CD14-positive monocyte (primary cell): Measurements from ENCODE around the gene PLEKHN1. TPM values are rescaled to one million over a fixed set of nuclear protein-coding genes. Genes with fewer than 3 reads are reported as not detected.

Source experiments
- DNase-seq, 3 donors: peaks; one replicate each; pipeline ENCODE4 v3.0.0-alpha.2; 2011 to 2022
- H2AFZ ChIP-seq: 2 replicates; pipeline ENCODE4 v1.6.0; 2012; ENCODE audit warnings: mild to moderate bottlenecking, low read depth, low read length, inconsistent platforms; ENCODE audit not compliant: insufficient read depth, poor library complexity, severe bottlenecking
- H3K27ac ChIP-seq, 2 donors: 1 replicate in 1 of 2; 2 replicates in 1 of 2; pipeline ENCODE4 v1.5.1; 2012 to 2013; ENCODE audit warnings: low read length in 2 of 2, control low read depth in 1 of 2, inconsistent platforms in 1 of 2, low read depth in 1 of 2, mild to moderate bottlenecking in 1 of 2
- H3K27me3 ChIP-seq, 2 donors: one replicate each; pipeline versions ENCODE4 v1.6.0 to v1.6.1; 2011 to 2013; ENCODE audit warnings: low read length in 2 of 2; ENCODE audit not compliant: control insufficient read depth in 2 of 2, insufficient read depth in 2 of 2
- H3K36me3 ChIP-seq, 2 donors: replicated peaks in 1 of 2; 1 replicate in 1 of 2; 2 replicates in 1 of 2; pipeline versions ENCODE4 v1.5.1 to v1.6.1; 2012 to 2013; ENCODE audit warnings: low read length in 2 of 2, control low read depth in 1 of 2, inconsistent platforms in 1 of 2, mild to moderate bottlenecking in 1 of 2; ENCODE audit not compliant: insufficient read depth in 2 of 2, control insufficient read depth in 1 of 2
- H3K4me1 ChIP-seq, 2 donors: 1 replicate in 1 of 2; 2 replicates in 1 of 2; pipeline versions ENCODE4 v1.5.1 to v1.6.1; 2012 to 2013; ENCODE audit warnings: low read length in 2 of 2, control low read depth in 1 of 2, inconsistent platforms in 1 of 2, mild to moderate bottlenecking in 1 of 2, moderate library complexity in 1 of 2; ENCODE audit not compliant: insufficient read depth in 2 of 2, control insufficient read depth in 1 of 2
- H3K4me2 ChIP-seq: replicated peaks from 2 replicates; pipeline ENCODE3; 2012; ENCODE audit warnings: low read length, moderate library complexity, mild to moderate bottlenecking; ENCODE audit not compliant: poor library complexity, severe bottlenecking; ENCODE audit errors: extremely low read depth
- H3K4me3 ChIP-seq, 3 experiments: fragments of 200-600 bp in 1 of 3; sonication (generic) in 1 of 3; replicated peaks in 1 of 3; 1 replicate in 2 of 3; 2 replicates in 1 of 3; pipeline ENCODE4 v1.5.1; 2011 to 2013; ENCODE audit warnings: low read length in 3 of 3, mild to moderate bottlenecking in 3 of 3, control low read depth in 2 of 3, low read depth in 2 of 3, inconsistent platforms in 1 of 3, moderate library complexity in 1 of 3
- H3K79me2 ChIP-seq: 2 replicates; pipeline ENCODE4 v1.6.0; 2012; ENCODE audit warnings: mild to moderate bottlenecking, control low read depth, inconsistent platforms, low read length, moderate library complexity; ENCODE audit not compliant: insufficient read depth
- H3K9ac ChIP-seq: 2 replicates; pipeline ENCODE4 v1.6.0; 2017; ENCODE audit warnings: low read length, mild to moderate bottlenecking; ENCODE audit not compliant: insufficient read depth, poor library complexity, severe bottlenecking
- H3K9me3 ChIP-seq, 2 donors: replicated peaks in 1 of 2; 1 replicate in 1 of 2; 2 replicates in 1 of 2; pipeline versions ENCODE4 v1.5.1 to v1.6.1; 2012 to 2013; ENCODE audit warnings: low read length in 2 of 2, control low read depth in 1 of 2; ENCODE audit not compliant: control insufficient read depth in 1 of 2, insufficient read depth in 1 of 2
- H4K20me1 ChIP-seq: 2 replicates; pipeline ENCODE4 v1.6.0; 2012; ENCODE audit warnings: mild to moderate bottlenecking, low read length, control low read depth, moderate library complexity; ENCODE audit not compliant: insufficient read depth
- H3K27ac Mint-ChIP-seq, 7 donors: one replicate each; pipeline ENCODE4 v1.8.0; 2020; ENCODE audit warnings: mild to moderate bottlenecking in 7 of 7, mixed read lengths in 7 of 7, moderate library complexity in 6 of 7, inconsistent platforms in 2 of 7
- H3K27me3 Mint-ChIP-seq, 3 donors: one replicate each; pipeline ENCODE4 v1.8.0; 2021 to 2022; ENCODE audit warnings: low read depth in 3 of 3, mild to moderate bottlenecking in 3 of 3, mixed read lengths in 3 of 3, moderate library complexity in 3 of 3, inconsistent platforms in 1 of 3
- H3K36me3 Mint-ChIP-seq, 2 donors: one replicate each; pipeline ENCODE4 v1.8.0; 2020; ENCODE audit warnings: mixed read lengths in 2 of 2, inconsistent platforms in 1 of 2, mild to moderate bottlenecking in 1 of 2
- H3K4me1 Mint-ChIP-seq: one replicate; pipeline ENCODE4 v1.8.0; 2020; ENCODE audit warnings: mild to moderate bottlenecking, mixed read lengths
- H3K4me3 Mint-ChIP-seq, 2 donors: one replicate each; pipeline ENCODE4 v1.8.0; 2020; ENCODE audit warnings: mild to moderate bottlenecking in 2 of 2, mixed read lengths in 2 of 2, moderate library complexity in 1 of 2
- H3K9me3 Mint-ChIP-seq, 7 donors: one replicate each; pipeline ENCODE4 v1.8.0; 2020 to 2022; ENCODE audit warnings: mixed read lengths in 7 of 7, mild to moderate bottlenecking in 6 of 7, moderate library complexity in 6 of 7, inconsistent platforms in 2 of 7
- CTCF ChIP-seq: fragments of 200-600 bp; IDR thresholded peaks from one replicate; pipeline ENCODE4 v1.8.0; 2022; ENCODE audit warnings: antibody characterized with exemption, mild to moderate bottlenecking
- WGBS: methylation state at CpG from one replicate; pipeline ENCODE4 v1.1.5; 2013; ENCODE audit warnings: missing lambda C conversion rate; ENCODE audit not compliant: insufficient coverage; 5-methylcytosine and 5-hydroxymethylcytosine counted together
- intact Hi-C, 2 donors: fragments of 100-400 bp; cut with micrococcal nuclease; formaldehyde crosslinking; loops; one replicate each; pipeline versions ENCODE4 v1.15.0 to v1.15.1; 2023
- polyA plus RNA-seq, 3 donors: library from polyadenylated mRNA; depleted of rRNA in 1 of 3; unstranded in 2 of 3; stranded (reverse) in 1 of 3; fragments of 300-500 nt in 2 of 3; fragments of >200 nt in 1 of 3; fragmentation: Illumina TruSeq in 2 of 3; gene quantifications; 1 replicate in 2 of 3; 2 replicates in 1 of 3; pipeline ENCODE4 v1.2.3, GENCODE V29; 2012 to 2021

PLEKHN1 gene
- polyA plus RNA-seq, 3 donors, result 0.21 to 1.5 (median 0.62) TPM

GRCh38 chr1:997713-997992, 31.4 kb downstream of the PLEKHN1 start:
- H3K27me3 Mint-ChIP-seq, result peaks cover 58 to 85% (median 65%) of the 10 kb centered on the region in 3 donors
- intact Hi-C loops, result no loop called here
- peaks cover 0 to 4% of the 10 kb centered on the region in 2 donors for H3K36me3 Mint-ChIP-seq
- no peaks in the 10 kb centered on the region for H3K79me2 ChIP-seq
- no peak overlapping the region for H3K4me3 Mint-ChIP-seq
- no peak for TF ChIP-seq CTCF
- H3K9ac ChIP-seq, result no peak overlapping the region
- no peaks in the 10 kb centered on the region for H3K36me3 ChIP-seq
- H3K27me3 ChIP-seq, result peaks cover 29 to 62% of the 10 kb centered on the region in 2 donors
- H3K27ac ChIP-seq, result no peak overlapping the region
- no peak overlapping the region for H3K27ac Mint-ChIP-seq
- peak overlapping the region; percentile 36 for H3K4me2 ChIP-seq
- 50% methylated on average over 3 of the region's 3 CpGs for WGBS
- H3K4me3 ChIP-seq, result peak overlapping the region in 1 of 3 experiments; percentile 52
- peaks cover 3 to 35% (median 17%) of the 10 kb centered on the region in 7 donors for H3K9me3 Mint-ChIP-seq
- peaks cover 12% of the 10 kb centered on the region for H4K20me1 ChIP-seq
- peaks cover 14% of the 10 kb centered on the region for H3K4me1 Mint-ChIP-seq
- peaks cover 12 to 27% of the 10 kb centered on the region in 2 donors for H3K9me3 ChIP-seq
- DNase-seq, result peak in 1 of 3 donors; percentile 6
- peaks cover 11 to 33% of the 10 kb centered on the region in 2 donors for H3K4me1 ChIP-seq
- no peak overlapping the region for H2AFZ ChIP-seq

DNA sequence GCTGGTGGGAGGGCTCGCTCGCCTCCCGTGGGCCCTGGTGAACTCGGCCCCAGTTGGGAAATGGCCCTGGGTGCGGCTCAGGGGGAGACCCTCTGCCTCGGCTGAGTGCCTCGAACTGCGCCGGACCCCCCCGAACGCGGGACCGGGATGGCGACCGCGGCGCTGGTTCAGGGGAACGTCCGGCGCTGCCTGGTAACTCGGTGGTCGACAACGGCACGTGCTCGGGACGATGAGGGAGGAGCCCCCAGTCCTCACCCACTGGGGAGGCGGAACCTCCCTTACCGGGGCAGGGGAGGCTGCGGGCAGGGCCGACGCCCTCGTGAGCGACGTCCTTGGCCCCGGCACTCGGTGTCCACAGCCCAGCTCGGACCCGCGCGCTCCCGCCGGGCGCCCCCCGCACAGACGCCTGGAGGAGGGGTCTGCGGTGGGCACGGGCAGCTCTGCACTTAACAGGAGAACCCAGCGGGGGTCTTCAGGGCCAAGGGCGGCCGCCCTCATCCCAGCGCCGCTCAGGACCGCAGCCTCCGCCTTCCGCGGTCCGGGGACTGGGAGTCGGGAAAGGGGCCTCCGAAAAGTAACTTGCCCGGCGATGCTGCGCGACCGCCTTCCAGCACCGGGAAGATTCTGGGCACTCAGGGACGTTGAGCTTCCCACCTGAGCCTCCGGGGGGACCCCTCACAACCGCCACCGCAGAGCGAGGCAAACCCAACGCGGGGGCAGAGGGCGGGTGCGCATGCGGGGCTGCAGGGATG, 31.9 kb downstream of the PLEKHN1 start:
- H3K9me3 ChIP-seq, result peaks cover 7 to 22% of the 10 kb centered on the region in 2 donors
- H3K4me2 ChIP-seq, result peak overlapping the region; percentile 36
- peaks cover 14% of the 10 kb centered on the region for H3K4me1 Mint-ChIP-seq
- no peaks in the 10 kb centered on the region for H3K36me3 ChIP-seq
- H3K27me3 ChIP-seq, result peaks cover 29 to 67% of the 10 kb centered on the region in 2 donors
- peaks cover 0 to 4% of the 10 kb centered on the region in 2 donors for H3K36me3 Mint-ChIP-seq
- H3K4me1 ChIP-seq, result peaks cover 11 to 33% of the 10 kb centered on the region in 2 donors
- peak overlapping the region in 2 of 3 experiments; percentile 17 to 52 for H3K4me3 ChIP-seq
- peak in 1 of 3 donors; percentile 4 for DNase-seq
- H3K79me2 ChIP-seq, result no peaks in the 10 kb centered on the region
- WGBS, result 6% methylated on average over 74 of the region's 75 CpGs
- no peak overlapping the region for H3K27ac ChIP-seq
- H3K9ac ChIP-seq, result no peak overlapping the region
- H3K9me3 Mint-ChIP-seq, result peaks cover 2 to 34% (median 12%) of the 10 kb centered on the region in 7 donors
- intact Hi-C loops, result no loop called here
- no peak for TF ChIP-seq CTCF
- peaks cover 63 to 89% (median 70%) of the 10 kb centered on the region in 3 donors for H3K27me3 Mint-ChIP-seq
- H4K20me1 ChIP-seq, result peaks cover 12% of the 10 kb centered on the region
- H3K4me3 Mint-ChIP-seq, result peak overlapping the region; percentile 63 to 66
- no peak overlapping the region for H2AFZ ChIP-seq
- no peak overlapping the region for H3K27ac Mint-ChIP-seq
